ENCODE data around the gene SFMBT1. TPM values are rescaled to one million over a fixed set of nuclear protein-coding genes. Genes with fewer than 3 reads are reported as not detected.

Gene SFMBT1
- total RNA-seq, 1 donor from 2014 or later = 32.9 TPM

Other genes starting within 250 kb of the SFMBT1 start
- 10.1 TPM for gene ITIH4, start 215.4 kb downstream of the SFMBT1 start, total RNA-seq
- gene MUSTN1, start 211.1 kb downstream of the SFMBT1 start, total RNA-seq = 45.2 TPM
- gene STIMATE, start 148.5 kb downstream of the SFMBT1 start, total RNA-seq = 26.6 TPM
- gene RFT1, start 84.4 kb upstream of the SFMBT1 start, total RNA-seq = 9.1 TPM
- 10.3 TPM for gene PRKCD, start 115.1 kb upstream of the SFMBT1 start, total RNA-seq
- gene TKT, start 209.9 kb upstream of the SFMBT1 start, total RNA-seq = 57.2 TPM

Data from tongue (tissue), 1 donor.